Measurements from ENCODE around the gene UBR1.
"Not testable (repeated sequence)": the region's sequence is repeated elsewhere in the genome, so short reads cannot be mapped to it uniquely, and the experiment has no call there.

The UBR1 gene

DNA sequence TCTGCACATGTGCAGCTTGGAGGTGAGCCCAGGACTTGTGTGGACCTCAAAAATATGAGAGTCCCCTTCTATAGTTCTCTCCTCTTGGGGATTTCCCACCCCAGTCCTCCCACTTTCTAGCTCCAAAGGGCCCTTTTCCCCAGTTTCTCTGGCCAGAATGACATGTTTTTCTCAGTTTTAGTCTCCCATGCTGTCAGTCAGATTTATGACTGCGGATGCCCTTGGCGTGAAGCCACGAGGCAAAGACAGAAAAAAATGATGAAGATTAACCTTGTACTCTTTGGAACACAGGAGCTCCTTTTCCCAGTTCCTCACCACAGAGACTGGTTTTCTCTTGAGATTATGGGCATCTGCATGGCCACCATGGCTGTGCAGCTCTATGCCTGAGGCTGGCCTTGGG lies 113.2 kb downstream of the UBR1 start:
- no peak overlapping the region for H3K27ac ChIP-seq (replicated peaks)
- H3K4me3 ChIP-seq (replicated peaks; ENCODE audit: insufficient read depth, low read length) = no peak overlapping the region
- H3K27me3 ChIP-seq (ENCODE audit: insufficient read depth, poor library complexity, severe bottlenecking) = no peaks in the 10 kb centered on the region
- no peak for TF ChIP-seq SPI1 (IDR thresholded peaks at IDR 0.05; ENCODE audit: borderline replicate concordance, low read depth)
- TF ChIP-seq, protein P1, sequence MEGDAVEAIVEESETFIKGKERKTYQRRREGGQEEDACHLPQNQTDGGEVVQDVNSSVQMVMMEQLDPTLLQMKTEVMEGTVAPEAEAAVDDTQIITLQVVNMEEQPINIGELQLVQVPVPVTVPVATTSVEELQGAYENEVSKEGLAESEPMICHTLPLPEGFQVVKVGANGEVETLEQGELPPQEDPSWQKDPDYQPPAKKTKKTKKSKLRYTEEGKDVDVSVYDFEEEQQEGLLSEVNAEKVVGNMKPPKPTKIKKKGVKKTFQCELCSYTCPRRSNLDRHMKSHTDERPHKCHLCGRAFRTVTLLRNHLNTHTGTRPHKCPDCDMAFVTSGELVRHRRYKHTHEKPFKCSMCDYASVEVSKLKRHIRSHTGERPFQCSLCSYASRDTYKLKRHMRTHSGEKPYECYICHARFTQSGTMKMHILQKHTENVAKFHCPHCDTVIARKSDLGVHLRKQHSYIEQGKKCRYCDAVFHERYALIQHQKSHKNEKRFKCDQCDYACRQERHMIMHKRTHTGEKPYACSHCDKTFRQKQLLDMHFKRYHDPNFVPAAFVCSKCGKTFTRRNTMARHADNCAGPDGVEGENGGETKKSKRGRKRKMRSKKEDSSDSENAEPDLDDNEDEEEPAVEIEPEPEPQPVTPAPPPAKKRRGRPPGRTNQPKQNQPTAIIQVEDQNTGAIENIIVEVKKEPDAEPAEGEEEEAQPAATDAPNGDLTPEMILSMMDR (IDR thresholded peaks at IDR 0.05; ENCODE audit: insufficient read depth, low read length) = no peak
- no peak for TF ChIP-seq GABPA (IDR thresholded peaks at IDR 0.05; ENCODE audit: low read depth)
- DNase-seq (ENCODE audit: low read depth in 1 of 2, low spot score in 1 of 2) = no peak

DNA sequence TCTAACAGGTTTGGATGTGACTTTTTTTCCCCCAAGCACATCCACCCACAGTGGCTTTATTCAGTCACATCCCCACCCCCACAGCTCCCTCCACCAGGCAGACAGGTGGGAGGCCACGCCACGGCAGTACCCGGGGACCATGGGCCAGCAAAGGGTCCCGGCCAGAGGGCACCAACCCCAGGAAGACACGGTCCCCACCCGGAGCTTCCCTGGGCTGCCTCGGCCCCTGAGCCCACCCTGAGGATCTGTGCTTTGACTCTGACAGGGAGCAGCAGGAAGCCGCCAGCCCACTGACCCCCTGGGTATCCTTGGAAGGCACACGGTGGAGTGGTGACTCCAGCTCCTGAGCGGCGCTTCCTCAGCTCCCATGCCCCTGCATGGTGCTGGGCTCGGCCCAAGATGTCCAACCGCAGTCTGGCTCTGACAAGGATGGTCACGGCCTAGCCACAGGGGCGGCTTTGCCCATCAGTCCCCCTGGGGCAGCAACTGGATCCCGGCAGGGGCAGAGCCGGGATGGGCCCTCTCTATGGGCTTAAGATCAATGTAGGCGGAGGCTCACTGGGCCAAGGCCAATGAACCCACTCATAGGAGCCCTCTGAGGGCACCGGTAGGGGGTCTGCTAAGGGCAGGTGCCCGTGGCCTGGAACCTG lies 119.0 kb downstream of the UBR1 start:
- DNase-seq (ENCODE audit: low read depth in 1 of 2, low spot score in 1 of 2) = no peak
- Histone ChIP-seq H3K27me3 (ENCODE audit: insufficient read depth, poor library complexity, severe bottlenecking) (no peaks in the 10 kb centered on the region), H3K27ac (replicated peaks) (no peak overlapping the region), H3K4me3 (replicated peaks; ENCODE audit: insufficient read depth, low read length) (no peak overlapping the region)
- TF ChIP-seq SPI1 (IDR thresholded peaks at IDR 0.05; ENCODE audit: borderline replicate concordance, low read depth) (no peak), GABPA (IDR thresholded peaks at IDR 0.05; ENCODE audit: low read depth) (no peak), POLR2AphosphoS5 (IDR thresholded peaks at IDR 0.05; ENCODE audit: low read depth) (no peak)
- TF ChIP-seq, protein P1 (IDR thresholded peaks at IDR 0.05; ENCODE audit: insufficient read depth, low read length) = no peak
- TF ChIP-seq, protein P2, sequence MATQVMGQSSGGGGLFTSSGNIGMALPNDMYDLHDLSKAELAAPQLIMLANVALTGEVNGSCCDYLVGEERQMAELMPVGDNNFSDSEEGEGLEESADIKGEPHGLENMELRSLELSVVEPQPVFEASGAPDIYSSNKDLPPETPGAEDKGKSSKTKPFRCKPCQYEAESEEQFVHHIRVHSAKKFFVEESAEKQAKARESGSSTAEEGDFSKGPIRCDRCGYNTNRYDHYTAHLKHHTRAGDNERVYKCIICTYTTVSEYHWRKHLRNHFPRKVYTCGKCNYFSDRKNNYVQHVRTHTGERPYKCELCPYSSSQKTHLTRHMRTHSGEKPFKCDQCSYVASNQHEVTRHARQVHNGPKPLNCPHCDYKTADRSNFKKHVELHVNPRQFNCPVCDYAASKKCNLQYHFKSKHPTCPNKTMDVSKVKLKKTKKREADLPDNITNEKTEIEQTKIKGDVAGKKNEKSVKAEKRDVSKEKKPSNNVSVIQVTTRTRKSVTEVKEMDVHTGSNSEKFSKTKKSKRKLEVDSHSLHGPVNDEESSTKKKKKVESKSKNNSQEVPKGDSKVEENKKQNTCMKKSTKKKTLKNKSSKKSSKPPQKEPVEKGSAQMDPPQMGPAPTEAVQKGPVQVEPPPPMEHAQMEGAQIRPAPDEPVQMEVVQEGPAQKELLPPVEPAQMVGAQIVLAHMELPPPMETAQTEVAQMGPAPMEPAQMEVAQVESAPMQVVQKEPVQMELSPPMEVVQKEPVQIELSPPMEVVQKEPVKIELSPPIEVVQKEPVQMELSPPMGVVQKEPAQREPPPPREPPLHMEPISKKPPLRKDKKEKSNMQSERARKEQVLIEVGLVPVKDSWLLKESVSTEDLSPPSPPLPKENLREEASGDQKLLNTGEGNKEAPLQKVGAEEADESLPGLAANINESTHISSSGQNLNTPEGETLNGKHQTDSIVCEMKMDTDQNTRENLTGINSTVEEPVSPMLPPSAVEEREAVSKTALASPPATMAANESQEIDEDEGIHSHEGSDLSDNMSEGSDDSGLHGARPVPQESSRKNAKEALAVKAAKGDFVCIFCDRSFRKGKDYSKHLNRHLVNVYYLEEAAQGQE (IDR thresholded peaks at IDR 0.05; ENCODE audit: insufficient replicate concordance, low read depth) = no peak

DNA sequence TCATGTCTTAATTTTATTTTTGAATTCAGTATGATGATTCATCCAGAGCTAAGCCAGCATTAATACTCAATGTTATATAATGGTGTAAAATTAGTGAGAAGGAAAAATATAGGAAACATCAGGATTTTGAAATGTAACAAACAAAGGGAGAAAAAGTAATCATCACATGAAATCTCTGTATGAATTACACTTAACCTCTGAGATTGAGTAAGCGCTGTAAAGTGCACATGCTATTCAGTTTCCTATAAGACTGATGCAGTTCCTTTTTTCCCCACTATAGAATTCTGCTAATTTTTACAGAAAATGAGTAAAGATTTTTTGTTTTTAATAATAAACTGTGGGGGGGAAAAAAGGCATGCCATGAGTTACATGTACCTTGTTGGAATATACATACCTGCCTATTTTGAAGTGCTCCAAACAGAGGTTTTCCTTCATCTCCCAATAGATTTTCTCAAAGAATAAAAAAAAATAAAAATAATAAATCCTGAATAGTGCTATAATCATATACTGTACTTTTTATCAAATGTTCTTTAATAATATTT lies 121.3 kb downstream of the UBR1 start:
- no peaks in the 10 kb centered on the region for H3K27me3 ChIP-seq (ENCODE audit: insufficient read depth, poor library complexity, severe bottlenecking)
- no peak for DNase-seq (ENCODE audit: low read depth in 1 of 2, low spot score in 1 of 2)
- H3K4me3 ChIP-seq (replicated peaks; ENCODE audit: insufficient read depth, low read length) = no peak overlapping the region
- TF ChIP-seq SPI1 (IDR thresholded peaks at IDR 0.05; ENCODE audit: borderline replicate concordance, low read depth) (peak; percentile 63; the same call in 1 of the 2 replicates), POLR2AphosphoS5 (IDR thresholded peaks at IDR 0.05; ENCODE audit: low read depth) (no peak)
- TF ChIP-seq, protein P1 (IDR thresholded peaks at IDR 0.05; ENCODE audit: insufficient read depth, low read length) = no peak
- H3K27ac ChIP-seq (replicated peaks) = no peak overlapping the region

DNA sequence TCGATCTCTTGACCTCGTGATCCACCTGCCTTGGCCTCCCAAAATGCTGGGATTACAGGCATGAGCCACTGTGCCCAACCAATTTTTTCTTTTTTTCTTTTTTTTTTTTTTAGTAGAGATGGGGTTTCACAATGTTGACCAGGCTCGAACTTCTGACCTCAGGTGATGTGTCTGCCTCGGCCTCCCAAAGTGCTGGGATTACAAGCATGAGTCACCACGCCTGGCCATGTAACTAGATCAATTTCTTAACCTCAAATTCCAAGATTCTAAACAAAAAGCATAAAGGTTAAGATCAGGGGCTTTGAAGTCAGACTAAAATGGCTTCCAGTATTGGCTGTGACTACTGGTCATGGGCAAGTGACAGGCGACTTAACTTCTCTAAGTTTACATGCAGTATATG lies 126.7 kb downstream of the UBR1 start:
- not testable (repeated sequence) for H3K27ac ChIP-seq (replicated peaks); H3K27me3 ChIP-seq (ENCODE audit: insufficient read depth, poor library complexity, severe bottlenecking); H3K4me3 ChIP-seq (replicated peaks; ENCODE audit: insufficient read depth, low read length); DNase-seq (ENCODE audit: low read depth in 1 of 2, low spot score in 1 of 2)

DNA sequence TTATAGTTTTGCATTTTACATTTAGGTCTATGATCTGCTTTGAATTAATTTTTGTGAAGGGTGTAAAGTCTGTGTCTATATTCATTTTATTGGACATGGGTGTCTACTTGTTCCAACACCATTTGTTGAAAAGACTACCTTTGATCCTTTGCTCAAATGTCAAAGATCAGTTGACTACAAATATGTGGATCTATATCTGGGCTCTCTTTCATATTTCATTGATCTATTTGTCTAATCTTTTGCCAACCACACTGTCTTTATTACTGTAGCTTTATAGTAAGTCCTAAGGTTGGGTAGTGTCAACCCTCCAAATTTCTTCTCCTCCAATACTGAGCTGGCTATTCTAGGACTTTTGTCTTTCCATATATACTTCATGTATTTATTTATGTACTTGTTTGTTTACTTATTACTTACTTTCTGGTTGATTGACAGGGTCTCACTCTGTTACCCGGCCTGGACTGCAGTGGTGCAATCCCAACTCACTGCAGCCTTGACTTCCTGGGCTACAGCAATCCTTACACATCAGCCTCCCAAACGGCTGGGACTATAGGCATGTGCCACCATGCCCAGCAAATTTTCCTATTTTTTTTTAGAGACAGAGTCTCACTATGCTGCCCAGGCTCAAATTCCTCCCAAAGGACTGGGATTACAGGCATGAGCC lies 131.5 kb downstream of the UBR1 start:
- Histone ChIP-seq H3K4me3 (replicated peaks; ENCODE audit: insufficient read depth, low read length) (no peak overlapping the region), H3K27me3 (ENCODE audit: insufficient read depth, poor library complexity, severe bottlenecking) (no peaks in the 10 kb centered on the region), H3K27ac (replicated peaks) (no peak overlapping the region)
- TF ChIP-seq, protein P1 (IDR thresholded peaks at IDR 0.05; ENCODE audit: insufficient read depth, low read length) = no peak
- no peak for TF ChIP-seq POLR2AphosphoS5 (IDR thresholded peaks at IDR 0.05; ENCODE audit: low read depth)
- TF ChIP-seq GABPA (IDR thresholded peaks at IDR 0.05; ENCODE audit: low read depth) = no peak
- no peak for TF ChIP-seq SPI1 (IDR thresholded peaks at IDR 0.05; ENCODE audit: borderline replicate concordance, low read depth)
- TF ChIP-seq, protein P2 (IDR thresholded peaks at IDR 0.05; ENCODE audit: insufficient replicate concordance, low read depth) = no peak
- no peak for DNase-seq (ENCODE audit: low read depth in 1 of 2, low spot score in 1 of 2)
